HG03565 (cell line): ENCODE measurements around the gene AGXT.

ENCODE experiments used
- ATAC-seq: cut with Tn5 transposase; IDR thresholded peaks from one replicate; pipeline ENCODE4 v1.9.1; 2021; ENCODE audit warnings: mild to moderate bottlenecking, moderate library complexity; ENCODE audit not compliant: unreplicated experiment

Gene AGXT

GRCh38 chr2:240925191-240925567 lies 56.6 kb downstream of the AGXT start:
- no peak for ATAC-seq

- no peak for ATAC-seq
Measured at GRCh38 chr2:240925568-240926515, 57.2 kb downstream of the AGXT start.

- ATAC-seq = no peak
Measured at GRCh38 chr2:240926516-240927389, 58.1 kb downstream of the AGXT start.

- no peak for ATAC-seq
Measured at GRCh38 chr2:240927390-240927781, 58.8 kb downstream of the AGXT start.

GRCh38 chr2:240928476-240929363 lies 60.1 kb downstream of the AGXT start:
- no peak for ATAC-seq

- no peak for ATAC-seq
Measured at GRCh38 chr2:240929364-240930095, 60.9 kb downstream of the AGXT start.
